Effector memory CD4-positive, alpha-beta T cell (primary cell): ENCODE data around the gene CSTB.

ENCODE experiments used
- DNase-seq, 3 donors: peaks; one replicate each; pipeline ENCODE4 v3.0.0-alpha.2; 2020
- H3K27ac ChIP-seq: 2 replicates; pipeline ENCODE4 v1.7.0; 2013; ENCODE audit warnings: mild to moderate bottlenecking, low read length, moderate library complexity; ENCODE audit not compliant: insufficient read depth, poor library complexity, severe bottlenecking
- H3K27me3 ChIP-seq: replicated peaks from 2 replicates; pipeline ENCODE4 v1.7.0; 2013; ENCODE audit warnings: mild to moderate bottlenecking, low read length; ENCODE audit not compliant: insufficient read depth, control insufficient read depth, poor library complexity, severe bottlenecking
- H3K36me3 ChIP-seq: 2 replicates; pipeline ENCODE4 v1.7.0; 2013; ENCODE audit warnings: mild to moderate bottlenecking, low read length, moderate library complexity; ENCODE audit not compliant: control insufficient read depth, insufficient read depth
- H3K4me1 ChIP-seq: 2 replicates; pipeline ENCODE4 v1.7.0; 2013; ENCODE audit warnings: low read length, mild to moderate bottlenecking; ENCODE audit not compliant: control insufficient read depth, insufficient read depth, poor library complexity, severe bottlenecking
- H3K4me3 ChIP-seq: 2 replicates; pipeline ENCODE4 v1.7.0; 2013; ENCODE audit warnings: low read length, low read depth, mild to moderate bottlenecking; ENCODE audit not compliant: insufficient read depth, poor library complexity, severe bottlenecking
- H3K9me3 ChIP-seq: 2 replicates; pipeline ENCODE4 v1.7.0; 2013; ENCODE audit warnings: mild to moderate bottlenecking, low read length, moderate library complexity; ENCODE audit not compliant: control insufficient read depth

CSTB gene

GRCh38 chr21:43752758-43753438 is 23.2 kb downstream of the CSTB start:
- Histone ChIP-seq H3K4me3 (no peak overlapping the region), H3K4me1 (no peaks in the 10 kb centered on the region), H3K36me3 (peaks cover 24% of the 10 kb centered on the region), H3K27ac (no peak overlapping the region), H3K27me3 (no peaks in the 10 kb centered on the region), H3K9me3 (no peaks in the 10 kb centered on the region)
- DNase-seq, result no peak

GRCh38 chr21:43751955-43752591 is 24.0 kb downstream of the CSTB start:
- no peak for DNase-seq
- Histone ChIP-seq H3K36me3 (peaks cover 32% of the 10 kb centered on the region), H3K9me3 (no peaks in the 10 kb centered on the region), H3K4me1 (no peaks in the 10 kb centered on the region), H3K27me3 (no peaks in the 10 kb centered on the region), H3K27ac (no peak overlapping the region), H3K4me3 (no peak overlapping the region)

- Histone ChIP-seq H3K9me3 (no peaks in the 10 kb centered on the region), H3K4me3 (no peak overlapping the region), H3K4me1 (no peaks in the 10 kb centered on the region), H3K27me3 (no peaks in the 10 kb centered on the region), H3K36me3 (peaks cover 28% of the 10 kb centered on the region), H3K27ac (no peak overlapping the region)
- no peak for DNase-seq
These were observed 25.6 kb downstream of the CSTB start for GRCh38 chr21:43750339-43751033.

GRCh38 chr21:43749651-43750262 is 26.4 kb downstream of the CSTB start:
- H3K4me3 ChIP-seq, result no peak overlapping the region
- peaks cover 30% of the 10 kb centered on the region for H3K36me3 ChIP-seq
- no peaks in the 10 kb centered on the region for H3K27me3 ChIP-seq
- no peaks in the 10 kb centered on the region for H3K9me3 ChIP-seq
- H3K27ac ChIP-seq, result no peak overlapping the region
- DNase-seq, result no peak
- H3K4me1 ChIP-seq, result no peaks in the 10 kb centered on the region

- Histone ChIP-seq H3K27me3 (no peaks in the 10 kb centered on the region), H3K9me3 (no peaks in the 10 kb centered on the region), H3K4me3 (no peak overlapping the region), H3K36me3 (peaks cover 35% of the 10 kb centered on the region), H3K27ac (no peak overlapping the region), H3K4me1 (no peaks in the 10 kb centered on the region)
- no peak for DNase-seq
These were observed 27.5 kb downstream of the CSTB start for GRCh38 chr21:43748622-43749021.

- Histone ChIP-seq H3K4me3 (no peak overlapping the region), H3K27ac (no peak overlapping the region), H3K4me1 (no peaks in the 10 kb centered on the region), H3K9me3 (no peaks in the 10 kb centered on the region), H3K27me3 (no peaks in the 10 kb centered on the region), H3K36me3 (peaks cover 35% of the 10 kb centered on the region)
- DNase-seq, result no peak
These were observed 30.2 kb downstream of the CSTB start for GRCh38 chr21:43745772-43746517.

GRCh38 chr21:43744725-43745124 is 31.4 kb downstream of the CSTB start:
- H3K4me1 ChIP-seq, result no peaks in the 10 kb centered on the region
- no peak for DNase-seq
- H3K36me3 ChIP-seq, result peaks cover 35% of the 10 kb centered on the region
- H3K27ac ChIP-seq, result no peak overlapping the region
- H3K4me3 ChIP-seq, result no peak overlapping the region
- H3K27me3 ChIP-seq, result no peaks in the 10 kb centered on the region
- H3K9me3 ChIP-seq, result no peaks in the 10 kb centered on the region

GRCh38 chr21:43743947-43744346 is 32.2 kb downstream of the CSTB start:
- Histone ChIP-seq H3K36me3 (peaks cover 32% of the 10 kb centered on the region), H3K9me3 (no peaks in the 10 kb centered on the region), H3K27me3 (no peaks in the 10 kb centered on the region), H3K4me1 (no peaks in the 10 kb centered on the region), H3K4me3 (no peak overlapping the region), H3K27ac (no peak overlapping the region)
- no peak for DNase-seq

- Histone ChIP-seq H3K4me3 (no peak overlapping the region), H3K27ac (no peak overlapping the region), H3K36me3 (peaks cover 19% of the 10 kb centered on the region), H3K9me3 (no peaks in the 10 kb centered on the region), H3K27me3 (no peaks in the 10 kb centered on the region), H3K4me1 (no peaks in the 10 kb centered on the region)
- DNase-seq, result no peak
These were observed 34.5 kb downstream of the CSTB start for GRCh38 chr21:43741423-43742096.
